Esophagus muscularis mucosa (tissue), 4 donors: ENCODE measurements around the gene ZNF804B. TPM values are rescaled to one million over a fixed set of nuclear protein-coding genes. Genes with fewer than 3 reads are reported as not detected.

Source experiments
- DNase-seq: peaks from one replicate; pipeline ENCODE4 v3.0.0-alpha.2; 2017; ENCODE audit errors: extremely low spot score
- H3K27ac ChIP-seq, 4 donors: fragments of 200-600 bp; sonication (generic); replicated peaks in 1 of 4; 1 replicate in 3 of 4; 2 replicates in 1 of 4; pipeline ENCODE4 v1.5.1; 2016 to 2019; ENCODE audit warnings: mild to moderate bottlenecking in 1 of 4
- H3K27me3 ChIP-seq, 4 donors: fragments of 200-600 bp; sonication (generic); one replicate each; pipeline versions ENCODE4 v1.5.1 to v1.6.0; 2016 to 2019
- H3K36me3 ChIP-seq, 4 donors: fragments of 200-600 bp; sonication (generic); one replicate each; pipeline ENCODE4 v1.5.1; 2016 to 2019
- H3K4me1 ChIP-seq, 4 donors: fragments of 200-600 bp; sonication (generic); one replicate each; pipeline ENCODE4 v1.5.1; 2016 to 2019
- H3K4me3 ChIP-seq, 4 donors: fragments of 200-600 bp; sonication (generic); 1 replicate in 2 of 4; 2 replicates in 2 of 4; pipeline ENCODE4 v1.5.1; 2016 to 2019; ENCODE audit warnings: mild to moderate bottlenecking in 4 of 4, moderate library complexity in 1 of 4
- H3K9me3 ChIP-seq, 4 donors: fragments of 200-600 bp; sonication (generic); 1 replicate in 3 of 4; 2 replicates in 1 of 4; pipeline ENCODE4 v1.5.1; 2016 to 2019
- CTCF ChIP-seq, 3 experiments: fragments of 200-600 bp in 2 of 3; fragments of 450-650 bp in 1 of 3; sonication (generic) in 2 of 3; IDR thresholded peaks; one replicate each; pipeline ENCODE4 v1.5.1; 2017 to 2019; ENCODE audit warnings: antibody characterized with exemption in 3 of 3, mild to moderate bottlenecking in 2 of 3, moderate library complexity in 1 of 3
- EP300 ChIP-seq: sonication (generic); formaldehyde crosslinking; IDR thresholded peaks from one replicate; pipeline ENCODE4 v1.6.1; 2017; ENCODE audit warnings: antibody characterized with exemption
- POLR2A ChIP-seq: fragments of 450-650 bp; IDR thresholded peaks from one replicate; pipeline ENCODE4 v1.6.1; 2017; ENCODE audit warnings: antibody characterized with exemption, moderate library complexity, mild to moderate bottlenecking, low read depth
- POLR2AphosphoS5 ChIP-seq, 2 donors: sonication (generic); formaldehyde crosslinking; IDR thresholded peaks; one replicate each; pipeline ENCODE4 v1.6.1; 2017; ENCODE audit warnings: antibody characterized with exemption in 2 of 2
- WGBS: methylation state at CpG from one replicate; pipeline ENCODE4 v1.1.5; 2018; 5-methylcytosine and 5-hydroxymethylcytosine counted together
- intact Hi-C: fragments of 100-400 bp; cut with DNase I; formaldehyde crosslinking; loops from one replicate; pipeline ENCODE4 v1.15.1; 2023
- total RNA-seq, 4 donors: library from RNA; depleted of rRNA; stranded (reverse); fragments of >200 nt; gene quantifications; one replicate each; pipeline versions ENCODE4 v1.1.0 to v1.2.1, GENCODE V29; 2016

ZNF804B gene
- total RNA-seq, 4 donors from 2014 or later = not detected

GRCh38 chr7:89021741-89022140 lies 262.2 kb downstream of the ZNF804B start:
- Histone ChIP-seq H3K9me3 (peaks cover 0 to 6% (median 2%) of the 10 kb centered on the region in 4 donors), H3K27me3 (no peaks in the 10 kb centered on the region), H3K4me3 (no peak overlapping the region), H3K4me1 (no peaks in the 10 kb centered on the region), H3K27ac (no peak overlapping the region), H3K36me3 (no peaks in the 10 kb centered on the region)
- no peak for DNase-seq
- WGBS = 58% methylated on average over 1 of the region's 1 CpG
- intact Hi-C loops = no loop called here
- TF ChIP-seq POLR2A (no peak), EP300 (no peak), POLR2AphosphoS5 (IDR thresholded peaks at IDR 0.05) (no peak), CTCF (IDR thresholded peaks at IDR 0.05) (no peak)

GRCh38 chr7:89023206-89023605 lies 263.7 kb downstream of the ZNF804B start:
- Histone ChIP-seq H3K36me3 (no peaks in the 10 kb centered on the region), H3K4me1 (no peaks in the 10 kb centered on the region), H3K27ac (no peak overlapping the region), H3K27me3 (no peaks in the 10 kb centered on the region), H3K9me3 (peaks cover 0 to 6% (median 2%) of the 10 kb centered on the region in 4 donors), H3K4me3 (no peak overlapping the region)
- DNase-seq = no peak
- TF ChIP-seq EP300 = no peak
- no peak for TF ChIP-seq POLR2A
- TF ChIP-seq POLR2AphosphoS5 (IDR thresholded peaks at IDR 0.05) = no peak
- TF ChIP-seq CTCF (IDR thresholded peaks at IDR 0.05) = no peak
- intact Hi-C loops = no loop called here

DNA sequence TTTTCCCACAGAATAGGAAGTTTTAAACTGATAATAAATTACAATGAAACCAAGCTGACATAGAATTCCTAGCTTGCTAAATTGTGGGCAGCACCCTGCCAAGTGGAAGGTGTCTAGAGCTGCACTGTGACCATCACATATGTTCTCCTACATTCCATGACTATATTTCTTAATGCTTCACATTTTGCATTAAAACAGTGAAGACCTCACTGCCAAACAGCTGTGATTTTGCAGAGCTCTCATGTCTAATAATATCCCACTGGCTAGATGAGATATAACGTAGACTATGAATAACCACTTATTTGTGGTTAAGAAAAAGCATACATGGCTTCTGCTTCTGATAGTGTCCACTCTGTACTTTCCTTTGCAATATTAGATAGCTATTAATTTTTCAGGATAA lies 264.4 kb downstream of the ZNF804B start:
- Histone ChIP-seq H3K4me3 (no peak overlapping the region), H3K36me3 (no peaks in the 10 kb centered on the region), H3K9me3 (peaks cover 0 to 4% (median under 1%) of the 10 kb centered on the region in 4 donors), H3K27me3 (no peaks in the 10 kb centered on the region), H3K27ac (no peak overlapping the region), H3K4me1 (no peaks in the 10 kb centered on the region)
- intact Hi-C loops = no loop called here
- 33% methylated on average over 1 of the region's 1 CpG for WGBS
- no peak for TF ChIP-seq CTCF (IDR thresholded peaks at IDR 0.05)
- no peak for TF ChIP-seq EP300
- TF ChIP-seq POLR2A = no peak
- TF ChIP-seq POLR2AphosphoS5 (IDR thresholded peaks at IDR 0.05) = no peak
- DNase-seq = no peak

- no peak overlapping the region for H3K27ac ChIP-seq
- intact Hi-C loops = no loop called here
- no peak overlapping the region for H3K4me3 ChIP-seq
- 38% methylated on average over 1 of the region's 1 CpG for WGBS
- H3K36me3 ChIP-seq = no peaks in the 10 kb centered on the region
- no peaks in the 10 kb centered on the region for H3K27me3 ChIP-seq
- H3K4me1 ChIP-seq = no peaks in the 10 kb centered on the region
- no peak for DNase-seq
- H3K9me3 ChIP-seq = no peaks in the 10 kb centered on the region
- TF ChIP-seq POLR2AphosphoS5 (IDR thresholded peaks at IDR 0.05) = no peak
- TF ChIP-seq EP300 = no peak
- TF ChIP-seq CTCF (IDR thresholded peaks at IDR 0.05) = no peak
- TF ChIP-seq POLR2A = no peak
These were observed 268.3 kb downstream of the ZNF804B start for GRCh38 chr7:89027781-89028180.

GRCh38 chr7:89028319-89028718 lies 268.8 kb downstream of the ZNF804B start:
- DNase-seq = no peak
- no peaks in the 10 kb centered on the region for H3K4me1 ChIP-seq
- H3K9me3 ChIP-seq = no peaks in the 10 kb centered on the region
- H3K27me3 ChIP-seq = no peaks in the 10 kb centered on the region
- intact Hi-C loops = no loop called here
- no peak overlapping the region for H3K27ac ChIP-seq
- no peak for TF ChIP-seq POLR2A
- TF ChIP-seq CTCF (IDR thresholded peaks at IDR 0.05) = no peak
- no peak for TF ChIP-seq POLR2AphosphoS5 (IDR thresholded peaks at IDR 0.05)
- TF ChIP-seq EP300 = no peak
- H3K4me3 ChIP-seq = no peak overlapping the region
- 90% methylated on average over 4 of the region's 4 CpGs for WGBS
- no peaks in the 10 kb centered on the region for H3K36me3 ChIP-seq
